SK-N-SH (cell line): ENCODE data around the gene KCNJ5.

Experiments used
- ELF1 ChIP-seq: IDR thresholded peaks from 2 replicates; pipeline ENCODE4 v1.4.0; 2012
- RAD21 ChIP-seq: IDR thresholded peaks from 2 replicates; pipeline ENCODE4 v1.6.1; 2012; ENCODE audit warnings: mild to moderate bottlenecking, low read length
- REST ChIP-seq: IDR thresholded peaks from 2 replicates; pipeline ENCODE4 v1.6.1; 2012; ENCODE audit warnings: mild to moderate bottlenecking, low read depth, low read length, moderate library complexity
- USF2 ChIP-seq: fragments of 150-350 bp; IDR thresholded peaks from 2 replicates; pipeline ENCODE4 v1.6.1; 2017; ENCODE audit warnings: antibody characterized with exemption, low read length, low read depth, borderline replicate concordance
- TF ChIP-seq, protein P1 (sequence below): fragments of 200-600 bp; sonication (generic); IDR thresholded peaks from 2 replicates; pipeline ENCODE4 v1.6.1; 2017; ENCODE audit warnings: antibody characterized with exemption, mild to moderate bottlenecking, moderate library complexity

GRCh38 chr11:128877726-128878125 lies 13.4 kb upstream of the KCNJ5 start:
- TF ChIP-seq, protein P1, sequence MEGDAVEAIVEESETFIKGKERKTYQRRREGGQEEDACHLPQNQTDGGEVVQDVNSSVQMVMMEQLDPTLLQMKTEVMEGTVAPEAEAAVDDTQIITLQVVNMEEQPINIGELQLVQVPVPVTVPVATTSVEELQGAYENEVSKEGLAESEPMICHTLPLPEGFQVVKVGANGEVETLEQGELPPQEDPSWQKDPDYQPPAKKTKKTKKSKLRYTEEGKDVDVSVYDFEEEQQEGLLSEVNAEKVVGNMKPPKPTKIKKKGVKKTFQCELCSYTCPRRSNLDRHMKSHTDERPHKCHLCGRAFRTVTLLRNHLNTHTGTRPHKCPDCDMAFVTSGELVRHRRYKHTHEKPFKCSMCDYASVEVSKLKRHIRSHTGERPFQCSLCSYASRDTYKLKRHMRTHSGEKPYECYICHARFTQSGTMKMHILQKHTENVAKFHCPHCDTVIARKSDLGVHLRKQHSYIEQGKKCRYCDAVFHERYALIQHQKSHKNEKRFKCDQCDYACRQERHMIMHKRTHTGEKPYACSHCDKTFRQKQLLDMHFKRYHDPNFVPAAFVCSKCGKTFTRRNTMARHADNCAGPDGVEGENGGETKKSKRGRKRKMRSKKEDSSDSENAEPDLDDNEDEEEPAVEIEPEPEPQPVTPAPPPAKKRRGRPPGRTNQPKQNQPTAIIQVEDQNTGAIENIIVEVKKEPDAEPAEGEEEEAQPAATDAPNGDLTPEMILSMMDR: no peak
- no peak for TF ChIP-seq ELF1
- no peak for TF ChIP-seq USF2
- no peak for TF ChIP-seq REST
- no peak for TF ChIP-seq RAD21
